ENCODE results near the gene OXGR1.
A peak's percentile ranks its signal among the peaks of the same experiment; 100 is the strongest.

The OXGR1 gene

GRCh38 chr13:97004096-97004876 is 10.0 kb upstream of the OXGR1 start:
- H3K27me3 ChIP-seq (ENCODE audit: control insufficient read depth in 1 of 2, insufficient read depth in 2 of 2, low read length in 2 of 2), result no peaks in the 10 kb centered on the region
- H3K9ac ChIP-seq (ENCODE audit: low read length in 2 of 2), result no peak overlapping the region
- no peak overlapping the region for H3K27ac ChIP-seq (ENCODE audit: low read length)
- H3K36me3 ChIP-seq (ENCODE audit: control insufficient read depth in 2 of 2, insufficient read depth in 2 of 2, low read length in 2 of 2), result no peaks in the 10 kb centered on the region
- no peak overlapping the region for H3K4me3 ChIP-seq (ENCODE audit: low read length in 2 of 2)
- H3K4me1 ChIP-seq (ENCODE audit: control insufficient read depth, insufficient read depth, low read length), result no peaks in the 10 kb centered on the region
- no peaks in the 10 kb centered on the region for H3K9me3 ChIP-seq (ENCODE audit: control insufficient read depth in 2 of 2, low read length in 2 of 2)

GRCh38 chr13:97003071-97003470 is 8.8 kb upstream of the OXGR1 start:
- no peak overlapping the region for H3K27ac ChIP-seq (ENCODE audit: low read length)
- no peak overlapping the region for H3K4me3 ChIP-seq (ENCODE audit: low read length in 2 of 2)
- no peaks in the 10 kb centered on the region for H3K27me3 ChIP-seq (ENCODE audit: control insufficient read depth in 1 of 2, insufficient read depth in 2 of 2, low read length in 2 of 2)
- no peaks in the 10 kb centered on the region for H3K36me3 ChIP-seq (ENCODE audit: control insufficient read depth in 2 of 2, insufficient read depth in 2 of 2, low read length in 2 of 2)
- no peaks in the 10 kb centered on the region for H3K4me1 ChIP-seq (ENCODE audit: control insufficient read depth, insufficient read depth, low read length)
- no peak overlapping the region for H3K9ac ChIP-seq (ENCODE audit: low read length in 2 of 2)
- no peaks in the 10 kb centered on the region for H3K9me3 ChIP-seq (ENCODE audit: control insufficient read depth in 2 of 2, low read length in 2 of 2)

- no peaks in the 10 kb centered on the region for H3K9me3 ChIP-seq (ENCODE audit: control insufficient read depth in 2 of 2, low read length in 2 of 2)
- no peaks in the 10 kb centered on the region for H3K36me3 ChIP-seq (ENCODE audit: control insufficient read depth in 2 of 2, insufficient read depth in 2 of 2, low read length in 2 of 2)
- H3K4me1 ChIP-seq (ENCODE audit: control insufficient read depth, insufficient read depth, low read length), result no peaks in the 10 kb centered on the region
- H3K27me3 ChIP-seq (ENCODE audit: control insufficient read depth in 1 of 2, insufficient read depth in 2 of 2, low read length in 2 of 2), result no peaks in the 10 kb centered on the region
- no peak overlapping the region for H3K4me3 ChIP-seq (ENCODE audit: low read length in 2 of 2)
- H3K9ac ChIP-seq (ENCODE audit: low read length in 2 of 2), result no peak overlapping the region
- no peak overlapping the region for H3K27ac ChIP-seq (ENCODE audit: low read length)
Observed at GRCh38 chr13:97002581-97002980, 8.3 kb upstream of the OXGR1 start.

GRCh38 chr13:97001636-97002035 is 7.4 kb upstream of the OXGR1 start:
- no peak overlapping the region for H3K4me3 ChIP-seq (ENCODE audit: low read length in 2 of 2)

GRCh38 chr13:97000295-97000925 is 6.1 kb upstream of the OXGR1 start:
- no peaks in the 10 kb centered on the region for H3K4me1 ChIP-seq (ENCODE audit: control insufficient read depth, insufficient read depth, low read length)
- no peak overlapping the region for H3K4me3 ChIP-seq (ENCODE audit: low read length in 2 of 2)
- no peak overlapping the region for H3K9ac ChIP-seq (ENCODE audit: low read length in 2 of 2)
- H3K9me3 ChIP-seq (ENCODE audit: control insufficient read depth in 2 of 2, low read length in 2 of 2), result no peaks in the 10 kb centered on the region
- no peak overlapping the region for H3K27ac ChIP-seq (ENCODE audit: low read length)
- no peaks in the 10 kb centered on the region for H3K36me3 ChIP-seq (ENCODE audit: control insufficient read depth in 2 of 2, insufficient read depth in 2 of 2, low read length in 2 of 2)
- peaks cover 0 to 11% of the 10 kb centered on the region in 2 donors for H3K27me3 ChIP-seq (ENCODE audit: control insufficient read depth in 1 of 2, insufficient read depth in 2 of 2, low read length in 2 of 2)

More at GRCh38 chr13:97001636-97002035, 7.4 kb upstream of the OXGR1 start:
- Histone ChIP-seq H3K27ac (ENCODE audit: low read length) (no peak overlapping the region), H3K9me3 (ENCODE audit: control insufficient read depth in 2 of 2, low read length in 2 of 2) (no peaks in the 10 kb centered on the region), H3K9ac (ENCODE audit: low read length in 2 of 2) (no peak overlapping the region), H3K4me1 (ENCODE audit: control insufficient read depth, insufficient read depth, low read length) (no peaks in the 10 kb centered on the region), H3K27me3 (ENCODE audit: control insufficient read depth in 1 of 2, insufficient read depth in 2 of 2, low read length in 2 of 2) (peaks cover 0 to 2% of the 10 kb centered on the region in 2 donors), H3K36me3 (ENCODE audit: control insufficient read depth in 2 of 2, insufficient read depth in 2 of 2, low read length in 2 of 2) (no peaks in the 10 kb centered on the region)

GRCh38 chr13:96999091-96999490 is 4.8 kb upstream of the OXGR1 start:
- H3K27ac ChIP-seq (ENCODE audit: low read length), result no peak overlapping the region
- no peak overlapping the region for H3K9ac ChIP-seq (ENCODE audit: low read length in 2 of 2)
- no peak overlapping the region for H3K4me3 ChIP-seq (ENCODE audit: low read length in 2 of 2)
- no peaks in the 10 kb centered on the region for H3K36me3 ChIP-seq (ENCODE audit: control insufficient read depth in 2 of 2, insufficient read depth in 2 of 2, low read length in 2 of 2)
- H3K9me3 ChIP-seq (ENCODE audit: control insufficient read depth in 2 of 2, low read length in 2 of 2), result no peaks in the 10 kb centered on the region
- H3K27me3 ChIP-seq (ENCODE audit: control insufficient read depth in 1 of 2, insufficient read depth in 2 of 2, low read length in 2 of 2), result peaks cover 4 to 22% of the 10 kb centered on the region in 2 donors
- H3K4me1 ChIP-seq (ENCODE audit: control insufficient read depth, insufficient read depth, low read length), result no peaks in the 10 kb centered on the region

GRCh38 chr13:96998051-96998450 is 3.8 kb upstream of the OXGR1 start:
- Histone ChIP-seq H3K9ac (ENCODE audit: low read length in 2 of 2) (no peak overlapping the region), H3K36me3 (ENCODE audit: control insufficient read depth in 2 of 2, insufficient read depth in 2 of 2, low read length in 2 of 2) (no peaks in the 10 kb centered on the region), H3K27me3 (ENCODE audit: control insufficient read depth in 1 of 2, insufficient read depth in 2 of 2, low read length in 2 of 2) (peaks cover 7 to 31% of the 10 kb centered on the region in 2 donors), H3K4me3 (ENCODE audit: low read length in 2 of 2) (no peak overlapping the region), H3K9me3 (ENCODE audit: control insufficient read depth in 2 of 2, low read length in 2 of 2) (no peaks in the 10 kb centered on the region), H3K27ac (ENCODE audit: low read length) (no peak overlapping the region), H3K4me1 (ENCODE audit: control insufficient read depth, insufficient read depth, low read length) (peaks cover 3% of the 10 kb centered on the region)

GRCh38 chr13:96996886-96997285 is 2.6 kb upstream of the OXGR1 start:
- H3K27me3 ChIP-seq (ENCODE audit: control insufficient read depth in 1 of 2, insufficient read depth in 2 of 2, low read length in 2 of 2), result peaks cover 13 to 34% of the 10 kb centered on the region in 2 donors
- peaks cover 3% of the 10 kb centered on the region for H3K4me1 ChIP-seq (ENCODE audit: control insufficient read depth, insufficient read depth, low read length)
- no peak overlapping the region for H3K4me3 ChIP-seq (ENCODE audit: low read length in 2 of 2)
- H3K9ac ChIP-seq (ENCODE audit: low read length in 2 of 2), result no peak overlapping the region
- no peak overlapping the region for H3K27ac ChIP-seq (ENCODE audit: low read length)
- no peaks in the 10 kb centered on the region for H3K36me3 ChIP-seq (ENCODE audit: control insufficient read depth in 2 of 2, insufficient read depth in 2 of 2, low read length in 2 of 2)
- H3K9me3 ChIP-seq (ENCODE audit: control insufficient read depth in 2 of 2, low read length in 2 of 2), result no peaks in the 10 kb centered on the region

- H3K27me3 ChIP-seq (ENCODE audit: control insufficient read depth in 1 of 2, insufficient read depth in 2 of 2, low read length in 2 of 2), result peaks cover 13 to 34% of the 10 kb centered on the region in 2 donors
- peaks cover 3% of the 10 kb centered on the region for H3K4me1 ChIP-seq (ENCODE audit: control insufficient read depth, insufficient read depth, low read length)
- H3K27ac ChIP-seq (ENCODE audit: low read length), result no peak overlapping the region
- H3K9me3 ChIP-seq (ENCODE audit: control insufficient read depth in 2 of 2, low read length in 2 of 2), result no peaks in the 10 kb centered on the region
- H3K36me3 ChIP-seq (ENCODE audit: control insufficient read depth in 2 of 2, insufficient read depth in 2 of 2, low read length in 2 of 2), result no peaks in the 10 kb centered on the region
- H3K4me3 ChIP-seq (ENCODE audit: low read length in 2 of 2), result no peak overlapping the region
- H3K9ac ChIP-seq (ENCODE audit: low read length in 2 of 2), result no peak overlapping the region
Observed at GRCh38 chr13:96996107-96996506, 1.8 kb upstream of the OXGR1 start.

- peaks cover 3% of the 10 kb centered on the region for H3K4me1 ChIP-seq (ENCODE audit: control insufficient read depth, insufficient read depth, low read length)
- H3K27me3 ChIP-seq (ENCODE audit: control insufficient read depth in 1 of 2, insufficient read depth in 2 of 2, low read length in 2 of 2), result peaks cover 13 to 34% of the 10 kb centered on the region in 2 donors
Observed at GRCh38 chr13:96994858-96995243, 575 bp upstream of the OXGR1 start.

GRCh38 chr13:96993634-96994016 is 651 bp downstream of the OXGR1 start:
- Histone ChIP-seq H3K9ac (ENCODE audit: low read length in 2 of 2) (no peak overlapping the region), H3K27me3 (ENCODE audit: control insufficient read depth in 1 of 2, insufficient read depth in 2 of 2, low read length in 2 of 2) (peaks cover 13 to 37% of the 10 kb centered on the region in 2 donors)

More at GRCh38 chr13:96994858-96995243, 575 bp upstream of the OXGR1 start:
- H3K36me3 ChIP-seq (ENCODE audit: control insufficient read depth in 2 of 2, insufficient read depth in 2 of 2, low read length in 2 of 2), result no peaks in the 10 kb centered on the region
- no peak overlapping the region for H3K27ac ChIP-seq (ENCODE audit: low read length)
- H3K9ac ChIP-seq (ENCODE audit: low read length in 2 of 2), result no peak overlapping the region
- no peaks in the 10 kb centered on the region for H3K9me3 ChIP-seq (ENCODE audit: control insufficient read depth in 2 of 2, low read length in 2 of 2)
- H3K4me3 ChIP-seq (ENCODE audit: low read length in 2 of 2), result peak overlapping the region; percentile 13 to 71

More at GRCh38 chr13:96993634-96994016, 651 bp downstream of the OXGR1 start:
- Histone ChIP-seq H3K36me3 (ENCODE audit: control insufficient read depth in 2 of 2, insufficient read depth in 2 of 2, low read length in 2 of 2) (no peaks in the 10 kb centered on the region), H3K9me3 (ENCODE audit: control insufficient read depth in 2 of 2, low read length in 2 of 2) (no peaks in the 10 kb centered on the region), H3K27ac (ENCODE audit: low read length) (no peak overlapping the region), H3K4me3 (ENCODE audit: low read length in 2 of 2) (peak overlapping the region; percentile 59 to 71), H3K4me1 (ENCODE audit: control insufficient read depth, insufficient read depth, low read length) (peaks cover 3% of the 10 kb centered on the region)
